HEK293 (cell line): ENCODE measurements around the gene GALNT10.

Experiments used
- CTCF ChIA-PET: fragments of 350-600 bp; formaldehyde crosslinking; extraction: SDS; loops from one replicate; lab custom pipeline; 2021; ENCODE audit warnings: antibody characterized with exemption; lab: Yijun Ruan, JAX
- POLR2A ChIA-PET: fragments of 300-600 bp; formaldehyde crosslinking; extraction: SDS; loops from one replicate; lab custom pipeline; 2020; ENCODE audit warnings: antibody characterized with exemption, inconsistent platforms; lab: Yijun Ruan, JAX
- H3K27ac ChIP-seq: fragments of 200-500 bp; sonication (Bioruptor generic); 2 replicates; pipeline ENCODE4 v1.5.1; 2014; ENCODE audit warnings: low read depth, low read length, control low read depth, inconsistent platforms; ENCODE audit errors: extremely low read depth
- H3K36me3 ChIP-seq, 2 experiments: fragments of 200-500 bp in 1 of 2; sonication (Bioruptor generic) in 1 of 2; 1 replicate in 1 of 2; 2 replicates in 1 of 2; pipeline ENCODE4 v1.5.1; 2014 to 2017; ENCODE audit warnings: inconsistent platforms in 2 of 2, low read length in 2 of 2; ENCODE audit not compliant: control insufficient read depth in 2 of 2, insufficient read depth in 1 of 2
- H3K4me1 ChIP-seq: fragments of 200-500 bp; sonication (Bioruptor generic); 2 replicates; pipeline ENCODE4 v1.5.1; 2014; ENCODE audit warnings: mild to moderate bottlenecking, low read length, inconsistent platforms; ENCODE audit not compliant: control insufficient read depth, insufficient read depth
- H3K4me3 ChIP-seq: 2 replicates; pipeline ENCODE4 v1.5.1; 2011; ENCODE audit warnings: low read depth, mild to moderate bottlenecking, control low read depth, low read length, moderate library complexity
- H3K9me3 ChIP-seq: fragments of 200-500 bp; sonication (Bioruptor generic); 2 replicates; pipeline ENCODE4 v1.5.1; 2014; ENCODE audit warnings: low read depth, low read length, inconsistent platforms; ENCODE audit not compliant: control insufficient read depth, insufficient read depth
- BCL11A ChIP-seq: fragments of 450-650 bp; formaldehyde crosslinking; IDR thresholded peaks from 2 replicates; pipeline ENCODE4 v1.5.1; 2016; ENCODE audit warnings: low read depth, missing biosample characterization, missing genetic modification characterization
- FEZF1 ChIP-seq: fragments of 450-650 bp; formaldehyde crosslinking; IDR thresholded peaks from 2 replicates; pipeline ENCODE4 v1.5.1; 2016; ENCODE audit warnings: missing biosample characterization, missing genetic modification characterization
- GFI1B ChIP-seq: fragments of 450-650 bp; formaldehyde crosslinking; IDR thresholded peaks from 2 replicates; pipeline ENCODE4 v1.5.1; 2016; ENCODE audit warnings: missing biosample characterization, missing genetic modification characterization
- GLI2 ChIP-seq: fragments of 450-650 bp; formaldehyde crosslinking; IDR thresholded peaks from 2 replicates; pipeline ENCODE4; 2017; ENCODE audit warnings: missing biosample characterization, missing genetic modification characterization, low read depth, borderline replicate concordance
- ZNF121 ChIP-seq: fragments of 450-650 bp; formaldehyde crosslinking; IDR thresholded peaks from 2 replicates; pipeline ENCODE4 v1.5.1; 2016; ENCODE audit warnings: missing biosample characterization, missing genetic modification characterization
- ZNF169 ChIP-seq: fragments of 450-650 bp; formaldehyde crosslinking; IDR thresholded peaks from 2 replicates; pipeline ENCODE4 v1.5.1; 2016; ENCODE audit warnings: missing biosample characterization, missing genetic modification characterization
- ZNF26 ChIP-seq: fragments of 450-650 bp; formaldehyde crosslinking; IDR thresholded peaks from 2 replicates; pipeline ENCODE4 v1.5.1; 2016; ENCODE audit warnings: missing biosample characterization, missing genetic modification characterization
- ZNF280D ChIP-seq: fragments of 450-650 bp; formaldehyde crosslinking; IDR thresholded peaks from 2 replicates; pipeline ENCODE4 v1.5.1; 2016; ENCODE audit warnings: missing biosample characterization, missing genetic modification characterization
- ZNF292 ChIP-seq: fragments of 450-650 bp; formaldehyde crosslinking; IDR thresholded peaks from 2 replicates; pipeline ENCODE4 v1.5.1; 2016; ENCODE audit warnings: low read depth, missing biosample characterization, missing genetic modification characterization, borderline replicate concordance
- ZNF391 ChIP-seq: fragments of 450-650 bp; formaldehyde crosslinking; IDR thresholded peaks from 2 replicates; pipeline ENCODE4 v1.5.1; 2016; ENCODE audit warnings: low read depth, missing biosample characterization, missing genetic modification characterization, borderline replicate concordance
- ZNF48 ChIP-seq: fragments of 450-650 bp; formaldehyde crosslinking; IDR thresholded peaks from 2 replicates; pipeline ENCODE4 v1.5.1; 2016; ENCODE audit warnings: missing biosample characterization, missing genetic modification characterization
- ZNF488 ChIP-seq: fragments of 450-650 bp; formaldehyde crosslinking; IDR thresholded peaks from 2 replicates; pipeline ENCODE4 v1.5.1; 2016; ENCODE audit warnings: missing biosample characterization, missing genetic modification characterization
- ZNF514 ChIP-seq: fragments of 450-650 bp; formaldehyde crosslinking; IDR thresholded peaks from 2 replicates; pipeline ENCODE4 v1.5.1; 2016; ENCODE audit warnings: missing biosample characterization, missing genetic modification characterization
- ZNF560 ChIP-seq: fragments of 450-650 bp; formaldehyde crosslinking; IDR thresholded peaks from 2 replicates; pipeline ENCODE4 v1.5.1; 2017; ENCODE audit warnings: missing biosample characterization, missing genetic modification characterization, borderline replicate concordance
- ZNF791 ChIP-seq: fragments of 450-650 bp; formaldehyde crosslinking; IDR thresholded peaks from 2 replicates; pipeline ENCODE4 v1.5.1; 2016; ENCODE audit warnings: missing biosample characterization, missing genetic modification characterization
- ZNF843 ChIP-seq: fragments of 450-650 bp; formaldehyde crosslinking; IDR thresholded peaks from 2 replicates; pipeline ENCODE4 v1.5.1; 2016; ENCODE audit warnings: missing biosample characterization, missing genetic modification characterization
- TF ChIP-seq, protein P1 (sequence below): fragments of 450-650 bp; formaldehyde crosslinking; IDR thresholded peaks from 2 replicates; pipeline ENCODE4 v1.5.1; 2016; ENCODE audit warnings: missing biosample characterization, missing genetic modification characterization, low read depth

GALNT10 gene

GRCh38 chr5:154401931-154402330 lies 211.4 kb downstream of the GALNT10 start:
- POLR2A ChIA-PET = no interaction called here

DNA sequence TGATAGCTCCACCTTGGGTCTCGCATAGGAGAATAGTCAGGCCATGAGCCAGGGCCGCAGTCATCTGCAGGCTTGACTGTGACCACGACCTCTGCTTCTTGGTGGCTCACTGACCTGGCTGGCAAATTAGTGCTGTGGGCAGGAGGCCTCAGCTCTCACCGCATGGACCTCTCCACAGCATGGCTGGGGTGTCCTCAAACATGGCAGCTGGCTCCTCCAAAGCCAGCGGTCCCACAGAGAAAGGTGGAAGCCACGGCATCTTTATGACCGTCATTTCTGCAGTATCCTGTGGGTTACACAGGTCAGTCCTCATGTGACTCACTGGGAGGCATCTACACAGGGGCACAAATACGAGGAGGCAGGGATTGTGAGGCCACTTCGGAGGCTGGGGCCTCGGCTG lies 212.1 kb downstream of the GALNT10 start:
- TF ChIP-seq GFI1B = no peak
- no peak for TF ChIP-seq ZNF488 (tag by site-specific recombination)
- no peak for TF ChIP-seq GLI2 (tag by site-specific recombination)
- TF ChIP-seq ZNF560 (tag by site-specific recombination) = no peak
- TF ChIP-seq ZNF292 (tag by site-specific recombination) = no peak
- no peak for TF ChIP-seq ZNF26
- no peak for TF ChIP-seq ZNF121 (tag by site-specific recombination)
- no peak for TF ChIP-seq FEZF1 (tag by site-specific recombination)
- no peak for TF ChIP-seq ZNF391 (tag by site-specific recombination)
- TF ChIP-seq BCL11A (tag by site-specific recombination) = no peak
- no peak for TF ChIP-seq ZNF843 (tag by site-specific recombination)
- TF ChIP-seq ZNF280D (tag by site-specific recombination) = no peak
- TF ChIP-seq ZNF514 = no peak
- ChIA-PET CTCF (interaction anchor here (0.6 to 5.6 kb wide), 2 partner anchors 120 to 331 kb away, joined by 3 to 96 read pairs; no protein-coding TSS in a partner anchor), POLR2A (no interaction called here)

More at GRCh38 chr5:154401931-154402330, 211.4 kb downstream of the GALNT10 start:
- H3K4me1 ChIP-seq = peaks cover 12% of the 10 kb centered on the region
- TF ChIP-seq ZNF48 (tag by site-specific recombination) = no peak
- TF ChIP-seq, protein P1, sequence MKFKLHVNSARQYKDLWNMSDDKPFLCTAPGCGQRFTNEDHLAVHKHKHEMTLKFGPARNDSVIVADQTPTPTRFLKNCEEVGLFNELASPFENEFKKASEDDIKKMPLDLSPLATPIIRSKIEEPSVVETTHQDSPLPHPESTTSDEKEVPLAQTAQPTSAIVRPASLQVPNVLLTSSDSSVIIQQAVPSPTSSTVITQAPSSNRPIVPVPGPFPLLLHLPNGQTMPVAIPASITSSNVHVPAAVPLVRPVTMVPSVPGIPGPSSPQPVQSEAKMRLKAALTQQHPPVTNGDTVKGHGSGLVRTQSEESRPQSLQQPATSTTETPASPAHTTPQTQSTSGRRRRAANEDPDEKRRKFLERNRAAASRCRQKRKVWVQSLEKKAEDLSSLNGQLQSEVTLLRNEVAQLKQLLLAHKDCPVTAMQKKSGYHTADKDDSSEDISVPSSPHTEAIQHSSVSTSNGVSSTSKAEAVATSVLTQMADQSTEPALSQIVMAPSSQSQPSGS (tag by site-specific recombination) = no peak
- no peak for TF ChIP-seq ZNF169 (tag by site-specific recombination)
- TF ChIP-seq ZNF791 = no peak
- TF ChIP-seq, all 188 proteins: peak for 0
- CTCF ChIA-PET = no interaction called here
- Histone ChIP-seq H3K36me3 (no peaks in the 10 kb centered on the region), H3K4me3 (no peak overlapping the region), H3K9me3 (no peaks in the 10 kb centered on the region), H3K27ac (no peak overlapping the region)

More for the DNA sequence above, 212.1 kb downstream of the GALNT10 start:
- Histone ChIP-seq H3K9me3 (no peaks in the 10 kb centered on the region), H3K4me3 (no peak overlapping the region), H3K4me1 (peaks cover 7% of the 10 kb centered on the region), H3K27ac (no peak overlapping the region), H3K36me3 (no peaks in the 10 kb centered on the region)
